Measurements from ENCODE around the gene HS3ST3B1. TPM values are rescaled to one million over a fixed set of nuclear protein-coding genes. Genes with fewer than 3 reads are reported as not detected.

The HS3ST3B1 gene
- total RNA-seq, 1 donor: 9.1 TPM

DNA sequence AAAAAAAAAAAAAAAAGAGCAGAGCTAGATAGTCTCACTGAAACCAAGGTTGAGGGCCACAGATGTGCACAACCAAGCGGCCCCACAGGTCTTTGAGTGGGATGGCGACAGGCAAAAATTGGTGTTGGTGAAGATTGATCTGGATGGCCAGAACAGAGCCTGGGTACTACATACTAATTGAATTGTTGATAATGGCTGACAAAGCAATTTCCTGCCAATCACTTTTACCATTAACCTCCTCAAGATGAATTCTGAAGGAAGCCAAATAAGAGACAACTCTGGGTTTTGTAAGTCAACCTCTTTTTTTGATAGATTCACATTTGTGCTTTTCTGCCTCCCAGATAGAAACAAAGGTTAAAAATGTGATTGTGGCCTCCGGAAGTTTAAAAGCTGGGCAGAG, 19.4 kb upstream of the HS3ST3B1 start:
- no peak for DNase-seq (ENCODE audit: low read depth)

DNA sequence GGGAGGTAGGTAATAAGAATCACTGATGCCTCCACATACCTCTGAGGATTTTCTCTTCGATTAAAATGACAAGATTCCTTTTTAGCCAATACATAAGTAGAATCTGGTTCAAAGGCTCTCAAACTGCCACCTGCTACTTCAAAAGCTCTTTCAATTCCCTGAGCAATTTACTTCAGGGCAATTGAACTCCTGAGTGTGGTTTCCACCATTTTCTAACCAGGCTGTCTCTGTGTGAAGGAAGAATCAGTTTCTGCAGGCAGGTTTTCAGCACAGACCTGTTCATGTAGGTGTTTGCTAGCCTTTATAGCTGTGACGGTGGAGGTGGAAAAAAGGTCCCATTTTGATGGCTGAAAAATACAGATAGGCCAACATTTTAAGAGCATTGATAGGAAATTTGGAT, 18.2 kb upstream of the HS3ST3B1 start:
- no peak for DNase-seq (ENCODE audit: low read depth)
- H3K4me3 ChIP-seq (ENCODE audit: low read depth, low read length): no peak overlapping the region
- TF ChIP-seq, protein P1, sequence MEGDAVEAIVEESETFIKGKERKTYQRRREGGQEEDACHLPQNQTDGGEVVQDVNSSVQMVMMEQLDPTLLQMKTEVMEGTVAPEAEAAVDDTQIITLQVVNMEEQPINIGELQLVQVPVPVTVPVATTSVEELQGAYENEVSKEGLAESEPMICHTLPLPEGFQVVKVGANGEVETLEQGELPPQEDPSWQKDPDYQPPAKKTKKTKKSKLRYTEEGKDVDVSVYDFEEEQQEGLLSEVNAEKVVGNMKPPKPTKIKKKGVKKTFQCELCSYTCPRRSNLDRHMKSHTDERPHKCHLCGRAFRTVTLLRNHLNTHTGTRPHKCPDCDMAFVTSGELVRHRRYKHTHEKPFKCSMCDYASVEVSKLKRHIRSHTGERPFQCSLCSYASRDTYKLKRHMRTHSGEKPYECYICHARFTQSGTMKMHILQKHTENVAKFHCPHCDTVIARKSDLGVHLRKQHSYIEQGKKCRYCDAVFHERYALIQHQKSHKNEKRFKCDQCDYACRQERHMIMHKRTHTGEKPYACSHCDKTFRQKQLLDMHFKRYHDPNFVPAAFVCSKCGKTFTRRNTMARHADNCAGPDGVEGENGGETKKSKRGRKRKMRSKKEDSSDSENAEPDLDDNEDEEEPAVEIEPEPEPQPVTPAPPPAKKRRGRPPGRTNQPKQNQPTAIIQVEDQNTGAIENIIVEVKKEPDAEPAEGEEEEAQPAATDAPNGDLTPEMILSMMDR (IDR thresholded peaks at IDR 0.05; ENCODE audit: insufficient read depth, low read length): no peak

More for the DNA sequence above, 19.4 kb upstream of the HS3ST3B1 start:
- TF ChIP-seq, protein P1 (IDR thresholded peaks at IDR 0.05; ENCODE audit: insufficient read depth, low read length): no peak
- no peak overlapping the region for H3K4me3 ChIP-seq (ENCODE audit: low read depth, low read length)

DNA sequence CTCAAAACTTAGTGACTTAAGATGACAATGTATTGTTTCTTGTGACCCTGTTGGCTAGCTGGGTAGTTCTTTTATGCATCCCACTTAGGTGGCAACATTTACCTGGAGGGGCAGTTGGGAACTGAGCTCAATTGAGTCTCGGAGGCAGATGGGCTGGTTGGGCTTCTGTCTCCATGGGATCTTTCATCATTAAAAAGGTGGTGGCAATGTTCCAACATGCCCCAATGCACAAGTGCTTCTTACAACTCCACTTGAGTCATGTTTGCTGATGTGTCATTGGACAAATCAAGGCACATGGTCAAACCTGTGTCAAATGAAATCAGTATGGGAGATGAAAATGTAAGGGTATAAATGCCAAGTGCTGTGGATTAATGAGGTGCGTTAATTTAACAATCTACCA, 11.7 kb upstream of the HS3ST3B1 start:
- TF ChIP-seq, protein P1 (IDR thresholded peaks at IDR 0.05; ENCODE audit: insufficient read depth, low read length): no peak
- no peak for DNase-seq (ENCODE audit: low read depth)
- no peak overlapping the region for H3K4me3 ChIP-seq (ENCODE audit: low read depth, low read length)

DNA sequence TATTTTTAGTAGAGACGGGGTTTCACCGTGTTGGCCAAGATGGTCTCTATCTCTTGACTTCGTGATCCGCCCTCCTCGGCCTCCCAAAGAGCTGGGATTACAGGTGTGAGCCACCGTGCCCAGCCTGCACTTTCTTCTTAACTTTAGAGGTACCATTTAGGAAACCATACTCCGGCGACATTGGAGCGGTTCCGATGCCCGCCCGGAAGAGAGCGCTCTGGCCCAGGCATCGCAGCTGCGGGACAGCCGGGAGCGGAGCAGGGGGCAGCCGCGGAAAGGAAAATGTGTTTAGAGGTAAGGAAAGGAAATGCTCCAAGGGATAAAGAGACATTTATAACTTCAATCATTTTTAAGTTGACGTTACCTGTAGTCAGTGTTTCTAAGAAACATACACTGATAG, 6.0 kb upstream of the HS3ST3B1 start:
- H3K4me3 ChIP-seq (ENCODE audit: low read depth, low read length): no peak overlapping the region
- TF ChIP-seq, protein P1 (IDR thresholded peaks at IDR 0.05; ENCODE audit: insufficient read depth, low read length): no peak

DNA sequence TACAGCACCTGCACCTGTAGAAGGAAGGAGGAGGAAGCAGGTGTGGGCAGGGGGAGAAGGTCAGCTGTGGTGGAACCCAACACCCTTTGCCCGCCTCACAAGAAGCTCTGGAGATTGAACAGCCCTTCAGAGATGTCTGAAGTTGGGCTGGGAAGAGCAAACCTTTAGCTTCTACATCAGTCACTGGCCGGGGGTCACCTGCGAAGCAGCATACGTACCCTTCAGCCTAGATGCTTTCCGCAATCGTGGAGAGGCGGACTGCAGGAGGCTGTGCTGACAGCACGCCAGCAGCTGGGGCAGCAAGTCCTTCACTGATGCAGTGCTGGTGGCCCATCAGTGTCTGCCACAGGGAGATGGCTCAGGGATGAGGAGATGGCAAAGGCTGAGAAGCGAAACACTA, 5.2 kb upstream of the HS3ST3B1 start:
- TF ChIP-seq, protein P1 (IDR thresholded peaks at IDR 0.05; ENCODE audit: insufficient read depth, low read length): no peak
- DNase-seq (ENCODE audit: low read depth): no peak

More for the DNA sequence above, 6.0 kb upstream of the HS3ST3B1 start:
- no peak for DNase-seq (ENCODE audit: low read depth)

DNA sequence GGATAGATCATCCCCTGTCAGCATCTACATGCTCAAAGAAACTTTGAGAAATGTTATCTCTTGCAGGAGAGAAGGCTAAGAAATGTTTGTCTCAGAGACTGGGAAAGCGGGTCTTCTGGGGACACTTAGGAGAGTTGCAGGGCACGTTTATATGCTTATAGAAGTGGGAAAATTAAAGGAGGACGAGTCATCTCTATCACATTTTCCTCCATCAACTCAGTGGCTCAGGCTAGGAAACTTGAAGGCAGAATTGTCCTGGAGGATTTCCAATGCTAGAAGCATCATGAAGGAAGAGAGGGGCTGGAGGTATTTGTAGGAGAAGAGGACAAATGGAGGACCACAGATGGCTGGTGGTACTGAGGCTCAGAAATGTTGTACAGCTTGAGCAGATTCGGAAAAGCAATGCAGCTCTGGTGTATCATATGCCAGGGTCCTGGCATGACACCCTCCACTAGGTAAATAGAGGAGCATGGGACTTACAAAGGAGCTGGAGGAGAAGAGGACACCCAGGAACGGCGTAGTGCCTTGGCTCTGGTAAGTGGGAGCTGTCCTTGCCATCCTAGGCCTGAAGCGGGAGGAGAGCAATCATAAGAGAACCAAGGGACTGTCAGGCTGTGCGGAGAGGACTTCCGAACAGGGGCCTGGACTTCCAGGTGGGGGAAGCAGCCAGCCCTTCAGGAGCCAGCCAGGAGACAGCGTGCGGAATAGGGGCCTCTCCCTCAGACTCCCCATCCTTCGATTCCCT, 4.5 kb upstream of the HS3ST3B1 start:
- TF ChIP-seq, protein P1 (IDR thresholded peaks at IDR 0.05; ENCODE audit: insufficient read depth, low read length): no peak
- DNase-seq (ENCODE audit: low read depth): no peak
- H3K4me3 ChIP-seq (ENCODE audit: low read depth, low read length): no peak overlapping the region

More for the DNA sequence above, 5.2 kb upstream of the HS3ST3B1 start:
- no peak overlapping the region for H3K4me3 ChIP-seq (ENCODE audit: low read depth, low read length)
